ENCODE data around the gene PIGK.

The PIGK gene

DNA sequence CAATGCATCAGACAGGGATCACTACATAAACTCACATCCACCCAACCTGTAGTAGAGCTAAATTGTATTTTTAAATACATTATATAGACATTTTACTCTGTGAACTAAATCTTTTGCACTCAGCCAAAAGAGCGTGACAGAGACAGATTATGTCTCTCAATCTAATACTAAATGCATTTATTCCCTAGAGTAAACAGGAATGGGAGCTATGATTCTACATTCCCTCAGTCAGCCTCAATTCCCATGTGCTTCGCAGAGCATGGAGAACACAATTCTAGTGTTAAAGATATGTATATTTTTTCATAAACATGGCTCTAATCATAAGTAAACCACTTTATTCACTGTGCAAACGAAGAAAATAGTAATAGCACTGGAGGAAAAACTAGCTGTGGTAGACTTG lies 16.5 kb downstream of the PIGK start:
- no peaks in the 10 kb centered on the region for H3K36me3 ChIP-seq (ENCODE audit: insufficient read depth, low read length)
- no peak overlapping the region for H3K27ac ChIP-seq (ENCODE audit: low read depth, low read length, poor library complexity, severe bottlenecking)
- no peak overlapping the region for H3K4me2 ChIP-seq (ENCODE audit: low read length)
- H3K9me2 ChIP-seq (ENCODE audit: low read depth, low read length), result no peaks in the 10 kb centered on the region
- no peaks in the 10 kb centered on the region for H3K4me1 ChIP-seq (ENCODE audit: insufficient read depth, low read length, severe bottlenecking)
- H4K20me1 ChIP-seq (ENCODE audit: insufficient read depth, low read length), result no peaks in the 10 kb centered on the region
- no peaks in the 10 kb centered on the region for H3K79me2 ChIP-seq (ENCODE audit: insufficient read depth, low read length)
- no peaks in the 10 kb centered on the region for H3F3A ChIP-seq (ENCODE audit: insufficient read depth, low read length)
- no peak overlapping the region for H3K9ac ChIP-seq (ENCODE audit: low read length)
- no peaks in the 10 kb centered on the region for H3K9me3 ChIP-seq (ENCODE audit: low read length)
- H2AFZ ChIP-seq (ENCODE audit: low read length), result no peak overlapping the region
- no peaks in the 10 kb centered on the region for H3K27me3 ChIP-seq (ENCODE audit: insufficient read depth, low read length)
- TF ChIP-seq, protein P1, sequence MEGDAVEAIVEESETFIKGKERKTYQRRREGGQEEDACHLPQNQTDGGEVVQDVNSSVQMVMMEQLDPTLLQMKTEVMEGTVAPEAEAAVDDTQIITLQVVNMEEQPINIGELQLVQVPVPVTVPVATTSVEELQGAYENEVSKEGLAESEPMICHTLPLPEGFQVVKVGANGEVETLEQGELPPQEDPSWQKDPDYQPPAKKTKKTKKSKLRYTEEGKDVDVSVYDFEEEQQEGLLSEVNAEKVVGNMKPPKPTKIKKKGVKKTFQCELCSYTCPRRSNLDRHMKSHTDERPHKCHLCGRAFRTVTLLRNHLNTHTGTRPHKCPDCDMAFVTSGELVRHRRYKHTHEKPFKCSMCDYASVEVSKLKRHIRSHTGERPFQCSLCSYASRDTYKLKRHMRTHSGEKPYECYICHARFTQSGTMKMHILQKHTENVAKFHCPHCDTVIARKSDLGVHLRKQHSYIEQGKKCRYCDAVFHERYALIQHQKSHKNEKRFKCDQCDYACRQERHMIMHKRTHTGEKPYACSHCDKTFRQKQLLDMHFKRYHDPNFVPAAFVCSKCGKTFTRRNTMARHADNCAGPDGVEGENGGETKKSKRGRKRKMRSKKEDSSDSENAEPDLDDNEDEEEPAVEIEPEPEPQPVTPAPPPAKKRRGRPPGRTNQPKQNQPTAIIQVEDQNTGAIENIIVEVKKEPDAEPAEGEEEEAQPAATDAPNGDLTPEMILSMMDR (IDR thresholded peaks at IDR 0.05; ENCODE audit: low read length), result no peak
- no peak for TF ChIP-seq EZH2 (IDR thresholded peaks at IDR 0.05; ENCODE audit: borderline replicate concordance, low read length)
- H3K4me3 ChIP-seq (ENCODE audit: low read depth, low read length, poor library complexity, severe bottlenecking), result no peak overlapping the region

DNA sequence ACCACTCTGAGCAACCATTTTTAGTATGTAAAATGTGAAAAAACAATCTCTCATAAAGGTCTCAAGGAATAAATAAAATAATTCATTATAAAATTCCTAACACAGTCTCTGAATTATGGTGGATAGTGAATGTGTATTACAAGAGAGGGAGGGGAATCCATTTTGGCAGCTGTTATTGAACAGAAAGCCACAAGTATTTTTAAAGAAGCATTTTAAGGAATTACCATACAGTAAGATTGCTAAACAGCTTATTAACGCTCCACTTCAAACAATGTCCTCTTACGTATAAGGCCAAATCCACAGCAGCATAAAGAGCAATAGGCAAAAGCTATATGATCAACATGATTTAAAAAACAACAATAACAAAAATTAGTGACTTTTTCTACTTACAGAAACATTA lies 18.4 kb downstream of the PIGK start:
- Histone ChIP-seq H2AFZ (ENCODE audit: low read length) (no peak overlapping the region), H3K27me3 (ENCODE audit: insufficient read depth, low read length) (no peaks in the 10 kb centered on the region), H3F3A (ENCODE audit: insufficient read depth, low read length) (no peaks in the 10 kb centered on the region), H3K9me2 (ENCODE audit: low read depth, low read length) (no peaks in the 10 kb centered on the region), H3K27ac (ENCODE audit: low read depth, low read length, poor library complexity, severe bottlenecking) (no peak overlapping the region), H3K9me3 (ENCODE audit: low read length) (no peaks in the 10 kb centered on the region), H3K4me1 (ENCODE audit: insufficient read depth, low read length, severe bottlenecking) (no peaks in the 10 kb centered on the region), H4K20me1 (ENCODE audit: insufficient read depth, low read length) (no peaks in the 10 kb centered on the region), H3K4me2 (ENCODE audit: low read length) (no peak overlapping the region), H3K4me3 (ENCODE audit: low read depth, low read length, poor library complexity, severe bottlenecking) (no peak overlapping the region), H3K36me3 (ENCODE audit: insufficient read depth, low read length) (no peaks in the 10 kb centered on the region), H3K79me2 (ENCODE audit: insufficient read depth, low read length) (no peaks in the 10 kb centered on the region), H3K9ac (ENCODE audit: low read length) (no peak overlapping the region)
- TF ChIP-seq, protein P1 (IDR thresholded peaks at IDR 0.05; ENCODE audit: low read length), result no peak
- no peak for TF ChIP-seq EZH2 (IDR thresholded peaks at IDR 0.05; ENCODE audit: borderline replicate concordance, low read length)

DNA sequence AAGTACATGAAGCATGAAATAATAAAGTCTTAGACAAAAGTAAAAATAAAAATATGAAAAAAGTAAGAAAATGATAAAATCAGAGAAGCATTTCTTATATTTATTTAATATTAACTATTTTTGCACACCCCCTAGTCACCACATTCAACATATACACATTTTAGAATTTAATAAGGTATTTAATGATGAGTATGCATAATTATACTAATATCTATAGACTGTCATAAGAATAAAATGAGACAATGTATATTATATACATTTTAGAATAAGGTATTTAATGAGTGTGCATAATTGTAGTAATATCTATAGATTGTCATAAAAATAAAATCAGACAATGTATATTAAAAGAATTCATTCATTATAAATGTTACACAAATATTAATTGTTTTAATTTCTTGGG lies 18.9 kb downstream of the PIGK start:
- Histone ChIP-seq H3K9me2 (ENCODE audit: low read depth, low read length) (no peaks in the 10 kb centered on the region), H3K27ac (ENCODE audit: low read depth, low read length, poor library complexity, severe bottlenecking) (no peak overlapping the region), H3K4me3 (ENCODE audit: low read depth, low read length, poor library complexity, severe bottlenecking) (no peak overlapping the region), H3F3A (ENCODE audit: insufficient read depth, low read length) (no peaks in the 10 kb centered on the region), H3K4me2 (ENCODE audit: low read length) (no peak overlapping the region), H3K9ac (ENCODE audit: low read length) (no peak overlapping the region), H3K27me3 (ENCODE audit: insufficient read depth, low read length) (no peaks in the 10 kb centered on the region), H3K36me3 (ENCODE audit: insufficient read depth, low read length) (no peaks in the 10 kb centered on the region), H3K4me1 (ENCODE audit: insufficient read depth, low read length, severe bottlenecking) (no peaks in the 10 kb centered on the region), H3K9me3 (ENCODE audit: low read length) (no peaks in the 10 kb centered on the region), H4K20me1 (ENCODE audit: insufficient read depth, low read length) (no peaks in the 10 kb centered on the region), H3K79me2 (ENCODE audit: insufficient read depth, low read length) (no peaks in the 10 kb centered on the region), H2AFZ (ENCODE audit: low read length) (no peak overlapping the region)
- TF ChIP-seq EZH2 (IDR thresholded peaks at IDR 0.05; ENCODE audit: borderline replicate concordance, low read length), result no peak
- TF ChIP-seq, protein P1 (IDR thresholded peaks at IDR 0.05; ENCODE audit: low read length), result no peak
